ENCODE data around the gene DBH.

DBH gene

DNA sequence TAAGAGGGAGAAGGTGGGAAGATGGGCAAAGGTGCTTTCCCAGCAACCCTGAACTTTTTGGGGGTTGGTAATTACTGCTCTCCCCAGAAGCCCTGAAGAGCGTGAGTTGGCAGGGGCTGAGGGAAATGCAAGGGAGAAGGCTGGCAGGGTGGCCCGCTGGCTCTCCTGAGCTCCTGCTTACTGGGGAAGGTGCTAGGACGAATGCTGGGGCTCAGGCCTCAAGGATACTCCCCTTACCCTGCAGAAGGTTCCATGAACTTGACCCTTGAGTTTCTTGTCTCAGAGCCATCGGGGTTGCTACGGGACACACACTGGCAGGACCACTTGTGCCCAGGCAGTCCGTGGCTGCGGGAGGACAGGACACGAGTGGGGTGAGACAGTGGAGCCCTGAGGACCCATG, 28.2 kb upstream of the DBH start:
- Histone ChIP-seq H3K79me2 (ENCODE audit: insufficient read depth, low read length) (no peaks in the 10 kb centered on the region), H3K4me3 (ENCODE audit: low read depth in 1 of 2, low read length in 2 of 2) (no peak overlapping the region), H2AFZ (ENCODE audit: low read depth, low read length) (no peak overlapping the region), H3K9me3 (ENCODE audit: insufficient read depth, low read length, severe bottlenecking) (no peaks in the 10 kb centered on the region), H3K27me3 (ENCODE audit: insufficient read depth, low read length, poor library complexity) (no peaks in the 10 kb centered on the region), H3K36me3 (ENCODE audit: insufficient read depth, low read length) (no peaks in the 10 kb centered on the region), H3K27ac (ENCODE audit: low read length) (no peak overlapping the region), H3K4me1 (ENCODE audit: insufficient read depth, low read length) (no peaks in the 10 kb centered on the region), H3K4me2 (ENCODE audit: insufficient read depth, low read length) (no peak overlapping the region), H4K20me1 (ENCODE audit: insufficient read depth, low read length) (no peaks in the 10 kb centered on the region), H3K9ac (ENCODE audit: low read depth, low read length) (no peak overlapping the region)
- no peak for ATAC-seq (ENCODE audit: insufficient read depth, low read depth)
- DNase-seq = no peak
- TF ChIP-seq EZH2 (IDR thresholded peaks at IDR 0.05; ENCODE audit: borderline replicate concordance, low read depth, low read length, severe bottlenecking) = no peak
- TF ChIP-seq, protein P1, sequence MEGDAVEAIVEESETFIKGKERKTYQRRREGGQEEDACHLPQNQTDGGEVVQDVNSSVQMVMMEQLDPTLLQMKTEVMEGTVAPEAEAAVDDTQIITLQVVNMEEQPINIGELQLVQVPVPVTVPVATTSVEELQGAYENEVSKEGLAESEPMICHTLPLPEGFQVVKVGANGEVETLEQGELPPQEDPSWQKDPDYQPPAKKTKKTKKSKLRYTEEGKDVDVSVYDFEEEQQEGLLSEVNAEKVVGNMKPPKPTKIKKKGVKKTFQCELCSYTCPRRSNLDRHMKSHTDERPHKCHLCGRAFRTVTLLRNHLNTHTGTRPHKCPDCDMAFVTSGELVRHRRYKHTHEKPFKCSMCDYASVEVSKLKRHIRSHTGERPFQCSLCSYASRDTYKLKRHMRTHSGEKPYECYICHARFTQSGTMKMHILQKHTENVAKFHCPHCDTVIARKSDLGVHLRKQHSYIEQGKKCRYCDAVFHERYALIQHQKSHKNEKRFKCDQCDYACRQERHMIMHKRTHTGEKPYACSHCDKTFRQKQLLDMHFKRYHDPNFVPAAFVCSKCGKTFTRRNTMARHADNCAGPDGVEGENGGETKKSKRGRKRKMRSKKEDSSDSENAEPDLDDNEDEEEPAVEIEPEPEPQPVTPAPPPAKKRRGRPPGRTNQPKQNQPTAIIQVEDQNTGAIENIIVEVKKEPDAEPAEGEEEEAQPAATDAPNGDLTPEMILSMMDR (IDR thresholded peaks at IDR 0.05; ENCODE audit: borderline replicate concordance, extremely low read depth, low read length, poor library complexity, severe bottlenecking) = no peak

DNA sequence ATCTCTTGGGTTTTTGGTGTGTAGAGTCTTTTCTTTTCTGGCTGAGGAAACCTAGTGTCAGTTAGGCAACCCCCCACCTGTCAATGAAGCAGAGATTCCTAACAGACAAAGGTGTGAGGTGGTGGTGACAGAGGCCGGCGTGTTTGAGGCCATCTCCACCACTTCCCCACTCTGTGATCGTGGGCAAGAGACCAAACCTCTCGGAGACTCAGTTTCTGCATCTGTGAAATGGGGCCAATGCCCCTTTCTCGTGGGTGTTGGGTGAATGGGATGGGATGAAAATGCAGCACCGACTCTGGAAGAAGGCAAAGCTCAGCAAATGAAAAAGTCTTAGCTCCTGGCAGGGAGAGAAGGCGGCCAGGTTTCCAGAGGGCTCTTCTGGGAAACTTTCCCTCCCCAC, 27.8 kb upstream of the DBH start:
- TF ChIP-seq EZH2 (IDR thresholded peaks at IDR 0.05; ENCODE audit: borderline replicate concordance, low read depth, low read length, severe bottlenecking) = no peak
- TF ChIP-seq, protein P1 (IDR thresholded peaks at IDR 0.05; ENCODE audit: borderline replicate concordance, extremely low read depth, low read length, poor library complexity, severe bottlenecking) = no peak
- Histone ChIP-seq H3K27ac (ENCODE audit: low read length) (no peak overlapping the region), H3K9ac (ENCODE audit: low read depth, low read length) (no peak overlapping the region), H3K4me1 (ENCODE audit: insufficient read depth, low read length) (no peaks in the 10 kb centered on the region), H3K4me3 (ENCODE audit: low read depth in 1 of 2, low read length in 2 of 2) (no peak overlapping the region), H3K9me3 (ENCODE audit: insufficient read depth, low read length, severe bottlenecking) (no peaks in the 10 kb centered on the region), H3K79me2 (ENCODE audit: insufficient read depth, low read length) (no peaks in the 10 kb centered on the region), H3K36me3 (ENCODE audit: insufficient read depth, low read length) (no peaks in the 10 kb centered on the region), H3K27me3 (ENCODE audit: insufficient read depth, low read length, poor library complexity) (no peaks in the 10 kb centered on the region), H4K20me1 (ENCODE audit: insufficient read depth, low read length) (no peaks in the 10 kb centered on the region), H2AFZ (ENCODE audit: low read depth, low read length) (no peak overlapping the region), H3K4me2 (ENCODE audit: insufficient read depth, low read length) (no peak overlapping the region)
- ATAC-seq (ENCODE audit: insufficient read depth, low read depth) = no peak
- DNase-seq = no peak

DNA sequence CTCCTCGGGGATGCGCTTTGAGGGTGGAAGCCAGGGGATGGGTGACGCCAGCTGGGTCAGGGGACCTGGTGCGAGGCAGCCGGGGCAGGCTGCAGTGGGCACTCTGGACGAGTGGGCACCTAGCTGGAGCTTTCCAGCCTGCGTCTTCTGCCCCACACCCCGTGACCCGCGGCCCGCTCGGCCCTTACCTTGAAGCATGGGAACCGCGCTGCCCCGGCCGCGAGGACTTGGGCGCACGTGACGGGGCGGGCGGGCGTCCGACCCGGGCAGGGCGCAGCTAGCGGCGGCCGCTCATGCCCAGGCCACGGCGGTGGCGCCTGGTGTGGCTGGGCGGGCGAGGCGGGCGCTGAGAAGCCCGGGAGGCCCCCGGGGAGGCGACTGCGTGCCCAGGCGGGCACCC, 27.3 kb upstream of the DBH start:
- Histone ChIP-seq H3K4me1 (ENCODE audit: insufficient read depth, low read length) (no peaks in the 10 kb centered on the region), H3K36me3 (ENCODE audit: insufficient read depth, low read length) (no peaks in the 10 kb centered on the region), H3K79me2 (ENCODE audit: insufficient read depth, low read length) (no peaks in the 10 kb centered on the region), H3K27me3 (ENCODE audit: insufficient read depth, low read length, poor library complexity) (no peaks in the 10 kb centered on the region), H3K9me3 (ENCODE audit: insufficient read depth, low read length, severe bottlenecking) (no peaks in the 10 kb centered on the region), H2AFZ (ENCODE audit: low read depth, low read length) (no peak overlapping the region), H3K4me3 (ENCODE audit: low read depth in 1 of 2, low read length in 2 of 2) (no peak overlapping the region), H3K4me2 (ENCODE audit: insufficient read depth, low read length) (no peak overlapping the region), H3K9ac (ENCODE audit: low read depth, low read length) (no peak overlapping the region), H4K20me1 (ENCODE audit: insufficient read depth, low read length) (no peaks in the 10 kb centered on the region), H3K27ac (ENCODE audit: low read length) (no peak overlapping the region)
- ATAC-seq (ENCODE audit: insufficient read depth, low read depth) (no peak), DNase-seq (no peak)
- TF ChIP-seq EZH2 (IDR thresholded peaks at IDR 0.05; ENCODE audit: borderline replicate concordance, low read depth, low read length, severe bottlenecking) = no peak
- TF ChIP-seq, protein P1 (IDR thresholded peaks at IDR 0.05; ENCODE audit: borderline replicate concordance, extremely low read depth, low read length, poor library complexity, severe bottlenecking) = no peak

Data from DND-41 (cell line).